ENCODE data around the gene HSPA4L.

Gene HSPA4L

GRCh38 chr4:127782275-127783025 lies at the start of gene HSPA4L:
TSS of gene HSPA4L (plus strand) at chr4:127782322. CDS start at chr4:127782551, 229 bp downstream.
- peak; percentile 71 for ATAC-seq
- DNase-seq: peak; percentile 60

DNA sequence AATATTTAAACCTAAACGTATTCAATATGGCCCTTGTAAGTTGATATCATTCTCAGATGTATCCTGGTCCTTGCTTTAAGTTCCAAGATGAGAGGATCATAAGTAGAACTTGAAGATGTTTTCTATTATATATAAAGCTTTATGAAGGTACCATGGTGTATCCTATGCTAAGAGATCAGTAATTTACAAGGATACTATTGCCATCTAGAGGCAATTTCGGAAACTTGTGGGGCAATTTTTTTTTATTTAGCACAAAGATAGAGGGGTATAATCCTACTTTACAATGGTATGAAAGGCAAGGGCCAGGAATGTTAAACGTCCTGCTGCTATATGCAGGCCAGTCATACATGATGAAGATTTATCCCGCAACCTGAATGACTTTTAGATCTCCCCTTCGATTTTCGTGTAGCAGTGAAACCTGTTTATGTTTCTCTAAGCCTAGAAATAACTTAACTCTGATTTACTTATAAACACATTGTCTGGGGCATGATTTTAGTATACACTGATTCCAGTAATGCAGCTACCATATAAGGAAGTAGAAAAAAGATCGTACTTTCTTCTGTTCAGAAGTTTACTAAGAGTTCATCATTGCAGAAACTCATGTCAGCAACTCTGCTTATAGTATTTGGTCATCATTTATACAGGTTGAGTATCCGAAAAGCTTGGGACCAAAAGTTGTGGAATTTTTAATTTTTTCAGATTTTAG lies 49.3 kb upstream of the HSPA4L start:
- DNase-seq: no peak
- no peak for ATAC-seq

GRCh38 chr4:127734976-127735375 lies 47.1 kb upstream of the HSPA4L start:
- ATAC-seq: no peak
- DNase-seq: no peak

GRCh38 chr4:127737295-127737694 lies 44.8 kb upstream of the HSPA4L start:
- DNase-seq (no peak), ATAC-seq (no peak)

DNA sequence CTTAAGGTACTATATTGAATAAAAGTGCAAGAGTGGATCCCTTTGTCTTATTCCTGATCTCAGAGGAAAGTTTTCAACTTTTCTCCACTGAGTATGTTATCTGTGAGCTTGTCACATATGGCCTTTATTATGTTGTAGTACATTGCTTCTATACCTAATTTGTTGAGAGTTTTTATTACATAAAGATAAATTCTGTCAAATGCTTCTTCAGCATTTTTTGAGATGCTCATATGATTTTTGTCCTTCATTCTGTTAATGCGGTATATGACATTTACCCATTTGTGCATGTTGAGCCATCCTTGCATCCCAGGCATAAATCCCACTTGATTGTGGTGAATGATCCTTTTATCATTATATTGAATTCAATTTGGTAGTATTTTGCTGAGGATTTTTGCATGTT lies 40.9 kb upstream of the HSPA4L start:
- DNase-seq: no peak
- ATAC-seq: no peak

- no peak for ATAC-seq
- DNase-seq: no peak
Measured at GRCh38 chr4:127747883-127748282, 34.2 kb upstream of the HSPA4L start.

- DNase-seq (no peak), ATAC-seq (no peak)
Measured at GRCh38 chr4:127748957-127749356, 33.2 kb upstream of the HSPA4L start.

- DNase-seq (no peak), ATAC-seq (no peak)
Measured at GRCh38 chr4:127756906-127757305, 25.2 kb upstream of the HSPA4L start.

DNA sequence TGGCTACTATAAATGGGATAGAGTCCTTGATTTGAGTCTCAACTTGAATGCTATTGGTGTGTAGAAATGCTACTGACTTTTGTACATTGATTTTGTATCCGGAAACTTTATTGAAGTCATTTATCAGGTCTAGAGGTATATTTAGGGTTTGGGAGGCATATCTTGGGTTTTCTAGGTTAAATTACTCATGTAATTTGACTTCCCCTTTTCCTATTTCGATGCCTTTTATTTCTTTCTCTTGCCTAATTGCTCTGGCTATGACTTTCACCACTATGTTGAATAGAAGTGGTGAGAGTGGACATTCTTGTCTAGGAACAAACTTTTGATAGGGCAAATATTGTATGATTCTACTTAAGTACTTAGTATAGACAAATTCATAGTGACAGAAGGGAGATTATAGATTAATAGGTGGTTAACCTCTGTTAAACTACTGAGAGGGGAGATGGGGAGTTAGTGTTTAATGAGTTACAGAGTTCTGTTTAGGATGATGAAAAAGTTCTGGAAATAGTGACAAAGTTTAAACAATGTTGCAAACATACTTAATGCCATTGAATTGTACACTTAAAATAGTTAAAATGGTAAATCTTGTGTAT lies 22.8 kb upstream of the HSPA4L start:
- no peak for DNase-seq
- ATAC-seq: no peak

GRCh38 chr4:127759893-127760292 lies 22.2 kb upstream of the HSPA4L start:
- DNase-seq: no peak
- ATAC-seq: no peak

DNA sequence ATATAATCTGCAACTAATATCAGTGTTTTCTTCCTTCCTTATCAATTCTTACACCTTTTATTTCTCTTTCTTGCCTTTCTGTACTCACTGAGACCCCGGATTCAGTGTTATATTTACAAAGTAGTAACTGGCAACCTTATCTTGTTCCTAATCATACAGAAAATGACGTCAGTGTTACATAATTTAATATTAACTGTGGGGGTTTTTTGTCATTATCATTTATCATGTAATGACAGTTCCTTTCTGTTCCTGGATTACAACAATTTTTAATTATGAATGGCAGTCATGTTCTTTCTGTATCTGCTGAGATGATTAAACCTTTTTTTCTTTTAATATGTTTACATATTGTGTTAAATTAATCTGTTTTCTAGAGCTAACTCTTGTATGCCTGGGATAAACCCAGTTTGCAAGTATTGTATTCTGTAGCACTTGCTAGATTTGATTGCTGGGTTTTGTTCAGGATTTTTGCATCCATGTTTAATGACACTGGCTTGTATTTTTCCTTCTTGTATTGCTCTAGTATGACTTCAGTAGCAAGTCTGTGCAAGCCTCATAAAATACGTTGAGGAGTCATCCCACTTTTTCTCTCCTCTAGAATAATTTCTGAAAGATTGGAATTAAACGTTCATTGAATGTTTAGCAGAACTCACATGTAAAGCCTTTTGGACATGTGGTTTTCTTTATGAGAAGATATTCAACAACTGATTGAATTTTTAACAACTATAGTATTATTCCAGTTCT lies 10.4 kb upstream of the HSPA4L start:
- ATAC-seq: no peak
- no peak for DNase-seq

- DNase-seq (no peak), ATAC-seq (no peak)
Measured at GRCh38 chr4:127772769-127773671, 9.1 kb upstream of the HSPA4L start.

DNA sequence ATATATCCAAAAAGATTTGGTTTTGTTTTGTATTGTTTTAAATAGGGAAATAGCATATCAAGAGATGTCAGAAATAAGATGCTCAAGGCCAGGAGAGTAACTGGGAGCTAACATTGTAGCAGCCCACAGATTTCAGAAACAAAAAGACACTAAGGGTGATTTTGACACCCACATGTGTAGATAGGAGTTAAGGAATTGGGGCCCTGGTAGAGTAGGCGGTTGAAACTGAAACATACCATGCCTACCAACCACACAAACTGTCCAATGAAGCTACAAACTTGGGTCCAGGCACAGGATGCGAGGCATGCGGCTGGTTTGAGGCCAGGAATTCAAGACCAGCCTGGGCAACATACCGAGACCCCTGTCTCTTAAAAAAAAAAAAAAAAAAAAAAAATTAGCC lies 6.3 kb upstream of the HSPA4L start:
- ATAC-seq: no peak

DNA sequence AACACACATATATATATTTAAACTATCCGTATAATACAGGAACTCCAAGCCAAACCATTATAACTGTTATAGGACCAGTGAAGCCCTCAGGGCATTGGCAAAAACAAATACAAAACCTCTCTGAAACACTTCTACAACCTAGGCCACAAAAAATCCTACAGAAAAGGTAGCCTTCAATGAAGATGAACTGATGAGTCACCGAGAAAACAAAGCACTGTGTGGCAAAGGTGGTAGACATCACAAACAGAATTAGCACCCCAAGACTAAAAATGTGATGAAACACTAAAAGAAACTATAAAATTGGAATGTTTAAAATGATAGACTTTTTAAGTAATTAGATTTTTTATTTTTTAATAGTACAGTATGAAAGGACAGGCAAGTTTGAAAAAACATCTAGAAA lies 5.5 kb upstream of the HSPA4L start:
- DNase-seq: no peak

More for the DNA sequence above, 6.3 kb upstream of the HSPA4L start:
- DNase-seq: no peak

DNA sequence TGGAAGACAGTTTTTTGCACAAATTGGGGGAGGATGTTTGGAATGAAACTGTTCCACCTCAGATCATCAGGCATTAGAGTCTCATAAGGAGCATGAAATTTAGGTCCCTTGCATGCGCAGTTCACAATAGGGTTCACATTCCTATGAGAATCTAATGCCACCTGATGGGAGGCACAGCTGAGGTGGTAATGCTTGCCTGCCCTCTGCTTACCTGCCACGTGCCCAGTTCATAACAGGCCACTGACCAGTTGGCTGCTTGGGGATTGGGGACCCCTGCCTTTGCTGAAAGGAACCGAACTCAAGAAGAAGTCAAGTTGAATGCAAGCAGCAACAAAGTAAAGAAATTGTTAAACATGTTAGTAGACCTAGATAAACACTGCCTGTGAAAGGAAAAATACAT lies 4.6 kb upstream of the HSPA4L start:
- DNase-seq (no peak), ATAC-seq (no peak)

More for the DNA sequence above, 5.5 kb upstream of the HSPA4L start:
- ATAC-seq: peak; percentile 19

- DNase-seq (no peak), ATAC-seq (no peak)
Measured at GRCh38 chr4:127778102-127778501, 4.0 kb upstream of the HSPA4L start.

DNA sequence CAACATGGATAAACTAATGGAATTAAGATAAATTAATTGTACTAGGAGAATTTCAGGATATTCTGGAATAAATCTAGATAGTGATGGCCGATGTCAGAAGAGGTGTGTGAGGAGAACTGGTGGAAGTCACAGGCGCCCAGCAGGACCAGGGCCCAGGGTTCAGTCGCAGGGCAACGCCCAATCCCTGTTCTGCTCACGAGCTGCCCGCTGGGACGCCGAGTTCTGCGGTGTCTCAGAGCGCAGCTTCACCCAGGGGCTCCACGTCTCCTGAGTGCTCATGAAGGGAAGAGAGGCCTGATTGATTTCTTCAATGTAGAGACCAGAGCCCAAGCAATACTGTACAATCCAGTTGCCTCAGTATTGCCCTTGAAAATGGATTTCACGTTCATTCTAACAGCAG lies 1.5 kb upstream of the HSPA4L start:
- no peak for DNase-seq
- ATAC-seq: no peak

- no peak for DNase-seq
- ATAC-seq: no peak
Measured at GRCh38 chr4:127781300-127782024, 660 bp upstream of the HSPA4L start.

GRCh38 chr4:127782025-127782274 lies 172 bp upstream of the HSPA4L start:
- DNase-seq (peak; percentile 69), ATAC-seq (peak; percentile 78)

DNA sequence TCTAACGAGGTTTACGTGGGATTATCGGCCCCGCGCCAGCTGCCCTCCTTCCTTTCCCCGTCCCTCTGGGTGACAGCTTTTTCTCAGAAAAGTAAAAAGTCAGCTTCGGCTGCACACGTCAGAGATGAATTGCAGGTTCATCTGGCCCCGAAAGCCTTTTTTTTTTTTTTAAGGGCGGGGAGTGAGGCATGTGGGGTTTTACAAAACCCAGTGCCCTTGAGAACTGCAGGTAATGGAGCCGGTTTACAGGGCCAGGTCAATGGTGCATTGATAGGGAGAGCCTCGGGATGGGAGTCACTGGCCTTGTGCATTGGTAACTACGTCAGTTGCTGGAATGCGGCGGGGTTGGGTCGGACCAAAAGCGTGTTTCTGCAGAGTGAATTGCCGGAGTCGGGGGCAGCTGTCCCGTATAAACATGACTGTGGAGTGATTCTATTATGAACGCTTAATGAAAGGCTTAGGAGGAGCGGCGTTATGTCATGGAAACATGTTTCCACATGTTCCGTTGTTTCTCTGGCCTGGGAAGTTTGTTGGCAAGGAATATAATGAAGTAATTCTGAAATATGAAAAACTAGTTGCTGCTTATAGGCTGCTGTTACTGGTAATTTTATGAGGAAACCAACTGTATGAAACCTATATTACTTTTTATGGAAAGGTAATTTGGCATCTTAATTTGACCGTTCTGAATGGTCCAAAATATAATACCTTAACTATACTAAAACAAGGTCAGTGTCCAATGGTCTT lies 1.1 kb downstream of the HSPA4L start:
- DNase-seq (no peak), ATAC-seq (no peak)

All from stimulated activated naive CD8-positive, alpha-beta T cell treated with anti-CD3 and anti-CD28 coated beads, Interleukin-15, Interleukin-2, amounts not matched to agents 100 U/mL and 50 U/mL, for 24 hours (primary cell).